Transverse colon (tissue), 4 donors: ENCODE results near the gene KDM5A.
"Not testable (repeated sequence)": the region's sequence is repeated elsewhere in the genome, so short reads cannot be mapped to it uniquely, and the experiment has no call there.

Experiments
- EP300 ChIP-seq: sonication (generic); formaldehyde crosslinking; IDR thresholded peaks from one replicate; pipeline ENCODE4 v1.6.1; 2017; ENCODE audit warnings: antibody characterized with exemption, low read depth
- POLR2A ChIP-seq: fragments of 450-650 bp; IDR thresholded peaks from one replicate; pipeline ENCODE4 v1.6.1; 2016; ENCODE audit warnings: antibody characterized with exemption, mild to moderate bottlenecking, moderate library complexity
- POLR2AphosphoS5 ChIP-seq, 3 donors: sonication (generic); formaldehyde crosslinking; IDR thresholded peaks; one replicate each; pipeline ENCODE4 v1.6.1; 2016; ENCODE audit warnings: antibody characterized with exemption in 3 of 3
- TF ChIP-seq, protein P1 (sequence below), 5 experiments: fragments of 200-600 bp in 3 of 5; fragments of 450-650 bp in 2 of 5; sonication (generic) in 3 of 5; IDR thresholded peaks; 1 replicate in 2 of 5; 2 replicates in 3 of 5; pipeline ENCODE4 v1.5.1; 2016 to 2017; ENCODE audit warnings: antibody characterized with exemption in 5 of 5, inconsistent platforms in 3 of 5, mild to moderate bottlenecking in 2 of 5, moderate library complexity in 1 of 5

DNA sequence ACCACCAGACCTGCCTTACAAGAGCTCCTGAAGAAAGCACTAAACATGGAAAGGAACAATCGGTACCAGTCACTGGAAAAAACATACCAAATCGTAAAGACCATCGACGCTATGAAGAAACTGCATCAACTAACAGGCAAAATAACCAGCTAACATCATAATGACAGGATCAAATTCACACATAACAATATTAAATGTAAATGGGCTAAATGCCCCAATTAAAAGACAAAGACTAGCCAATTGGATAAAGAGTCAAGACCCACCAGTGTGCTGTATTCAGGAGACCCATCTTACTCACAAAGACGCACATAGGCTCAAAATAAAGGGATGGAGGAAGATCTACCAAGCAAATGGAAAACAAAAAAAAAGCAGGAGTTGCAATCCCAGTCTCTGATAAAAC lies 89.6 kb downstream of the KDM5A start:
- TF ChIP-seq, protein P1, sequence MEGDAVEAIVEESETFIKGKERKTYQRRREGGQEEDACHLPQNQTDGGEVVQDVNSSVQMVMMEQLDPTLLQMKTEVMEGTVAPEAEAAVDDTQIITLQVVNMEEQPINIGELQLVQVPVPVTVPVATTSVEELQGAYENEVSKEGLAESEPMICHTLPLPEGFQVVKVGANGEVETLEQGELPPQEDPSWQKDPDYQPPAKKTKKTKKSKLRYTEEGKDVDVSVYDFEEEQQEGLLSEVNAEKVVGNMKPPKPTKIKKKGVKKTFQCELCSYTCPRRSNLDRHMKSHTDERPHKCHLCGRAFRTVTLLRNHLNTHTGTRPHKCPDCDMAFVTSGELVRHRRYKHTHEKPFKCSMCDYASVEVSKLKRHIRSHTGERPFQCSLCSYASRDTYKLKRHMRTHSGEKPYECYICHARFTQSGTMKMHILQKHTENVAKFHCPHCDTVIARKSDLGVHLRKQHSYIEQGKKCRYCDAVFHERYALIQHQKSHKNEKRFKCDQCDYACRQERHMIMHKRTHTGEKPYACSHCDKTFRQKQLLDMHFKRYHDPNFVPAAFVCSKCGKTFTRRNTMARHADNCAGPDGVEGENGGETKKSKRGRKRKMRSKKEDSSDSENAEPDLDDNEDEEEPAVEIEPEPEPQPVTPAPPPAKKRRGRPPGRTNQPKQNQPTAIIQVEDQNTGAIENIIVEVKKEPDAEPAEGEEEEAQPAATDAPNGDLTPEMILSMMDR (IDR thresholded peaks at IDR 0.05) = not testable (repeated sequence)
- not testable (repeated sequence) for TF ChIP-seq EP300; POLR2AphosphoS5 (IDR thresholded peaks at IDR 0.05); POLR2A
